Tibial artery (tissue), 4 donors: Measurements from ENCODE around the gene CD151.

ENCODE experiments used
- DNase-seq, 2 donors: peaks; one replicate each; pipeline ENCODE4 v3.0.0-alpha.2; 2019
- H3K27ac ChIP-seq, 2 donors: fragments of 200-600 bp; sonication (generic) in 1 of 2; 1 replicate in 1 of 2; 2 replicates in 1 of 2; pipeline ENCODE4 v1.5.1; 2018 to 2019; ENCODE audit warnings: mild to moderate bottlenecking in 1 of 2
- H3K27me3 ChIP-seq, 2 donors: fragments of 200-600 bp; sonication (generic) in 1 of 2; one replicate each; pipeline versions ENCODE4 v1.5.1 to v1.6.0; 2016 to 2019
- H3K36me3 ChIP-seq, 3 donors: fragments of 200-600 bp; sonication (generic) in 2 of 3; one replicate each; pipeline ENCODE4 v1.5.1; 2016 to 2019; ENCODE audit warnings: mild to moderate bottlenecking in 2 of 3
- H3K4me1 ChIP-seq, 4 donors: fragments of 200-600 bp; sonication (generic) in 2 of 4; 1 replicate in 3 of 4; 2 replicates in 1 of 4; pipeline ENCODE4 v1.5.1; 2016 to 2019
- H3K4me3 ChIP-seq, 2 donors: fragments of 200-600 bp; sonication (generic) in 1 of 2; 1 replicate in 1 of 2; 2 replicates in 1 of 2; pipeline ENCODE4 v1.5.1; 2018 to 2019; ENCODE audit warnings: mild to moderate bottlenecking in 2 of 2
- H3K9me3 ChIP-seq, 3 donors: fragments of 200-600 bp; sonication (generic) in 1 of 3; one replicate each; pipeline ENCODE4 v1.5.1; 2016 to 2019
- intact Hi-C: fragments of 100-400 bp; cut with DNase I; formaldehyde crosslinking; loops from one replicate; pipeline ENCODE4 v1.15.0; 2023; ENCODE audit warnings: low total_unique reads
- TF ChIP-seq, protein P1 (sequence below), 2 experiments: fragments of 200-600 bp in 1 of 2; fragments of 450-650 bp in 1 of 2; IDR thresholded peaks; one replicate each; pipeline ENCODE4 v1.5.1; 2017 to 2019; ENCODE audit warnings: antibody characterized with exemption in 2 of 2, mild to moderate bottlenecking in 1 of 2, moderate library complexity in 1 of 2

The CD151 gene

DNA sequence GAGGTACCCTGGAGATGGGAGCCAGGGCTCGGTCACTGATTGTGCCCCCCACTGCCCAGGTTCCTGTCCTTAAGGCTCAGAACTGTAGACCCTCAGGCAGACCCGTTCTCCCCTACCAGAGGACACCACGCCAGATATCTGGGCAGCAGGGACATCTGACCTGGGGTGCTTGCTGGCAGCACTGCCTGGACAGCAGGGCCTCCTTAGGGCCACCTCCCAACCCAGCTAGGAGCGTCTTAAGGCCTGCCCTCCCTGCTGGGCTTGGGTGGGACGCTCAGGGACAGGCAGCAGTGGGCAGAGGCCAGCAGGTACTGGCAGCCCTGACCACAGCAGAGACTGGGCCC lies 6.5 kb downstream of the CD151 start:
- Histone ChIP-seq H3K27ac (peak overlapping the region in 1 of 2 donors; percentile 88), H3K4me3 (no peak overlapping the region), H3K4me1 (peaks cover 0 to 82% (median 60%) of the 10 kb centered on the region in 4 donors), H3K9me3 (no peaks in the 10 kb centered on the region), H3K27me3 (no peaks in the 10 kb centered on the region), H3K36me3 (peaks cover 39 to 53% (median 52%) of the 10 kb centered on the region in 3 donors)
- TF ChIP-seq, protein P1, sequence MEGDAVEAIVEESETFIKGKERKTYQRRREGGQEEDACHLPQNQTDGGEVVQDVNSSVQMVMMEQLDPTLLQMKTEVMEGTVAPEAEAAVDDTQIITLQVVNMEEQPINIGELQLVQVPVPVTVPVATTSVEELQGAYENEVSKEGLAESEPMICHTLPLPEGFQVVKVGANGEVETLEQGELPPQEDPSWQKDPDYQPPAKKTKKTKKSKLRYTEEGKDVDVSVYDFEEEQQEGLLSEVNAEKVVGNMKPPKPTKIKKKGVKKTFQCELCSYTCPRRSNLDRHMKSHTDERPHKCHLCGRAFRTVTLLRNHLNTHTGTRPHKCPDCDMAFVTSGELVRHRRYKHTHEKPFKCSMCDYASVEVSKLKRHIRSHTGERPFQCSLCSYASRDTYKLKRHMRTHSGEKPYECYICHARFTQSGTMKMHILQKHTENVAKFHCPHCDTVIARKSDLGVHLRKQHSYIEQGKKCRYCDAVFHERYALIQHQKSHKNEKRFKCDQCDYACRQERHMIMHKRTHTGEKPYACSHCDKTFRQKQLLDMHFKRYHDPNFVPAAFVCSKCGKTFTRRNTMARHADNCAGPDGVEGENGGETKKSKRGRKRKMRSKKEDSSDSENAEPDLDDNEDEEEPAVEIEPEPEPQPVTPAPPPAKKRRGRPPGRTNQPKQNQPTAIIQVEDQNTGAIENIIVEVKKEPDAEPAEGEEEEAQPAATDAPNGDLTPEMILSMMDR (IDR thresholded peaks at IDR 0.05) = no peak
- DNase-seq = no peak
- intact Hi-C loops = no loop called here

DNA sequence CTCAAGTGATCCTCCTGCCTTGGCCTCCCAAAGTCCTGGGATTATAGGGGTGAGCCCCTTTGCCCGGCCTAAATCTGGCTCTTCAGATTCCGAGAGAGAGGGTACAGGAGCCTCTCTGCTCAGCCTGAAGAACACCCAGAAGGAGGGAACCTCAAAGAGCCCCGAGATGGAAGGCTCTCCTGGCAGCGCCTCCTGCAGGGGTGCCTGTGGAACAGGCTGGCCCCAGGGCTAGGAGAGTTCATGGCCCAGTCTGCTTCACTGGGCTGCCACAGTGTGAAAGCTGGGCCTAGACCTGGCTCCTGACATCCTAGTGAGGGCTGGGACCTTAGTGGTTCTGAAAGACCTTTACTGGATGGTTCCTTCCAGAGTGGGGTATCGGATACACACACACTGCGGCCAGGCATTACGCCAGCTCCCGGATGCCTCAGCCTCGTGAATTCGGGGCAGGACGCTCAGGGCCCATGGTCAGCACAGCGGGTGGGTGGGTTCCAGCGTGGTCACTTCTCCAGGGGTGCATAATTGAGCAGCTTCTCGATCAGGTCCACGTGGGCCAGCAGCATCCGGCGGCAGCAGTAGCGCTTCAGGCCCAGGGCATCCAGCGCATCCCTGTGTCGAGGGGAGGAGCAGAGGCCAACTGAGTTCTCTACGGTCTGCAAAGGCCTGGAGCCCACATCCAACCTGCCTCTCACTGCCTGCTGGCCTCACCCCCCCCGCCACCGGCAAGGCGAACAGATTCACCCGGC lies 7.3 kb downstream of the CD151 start:
- Histone ChIP-seq H3K27ac (peak overlapping the region in 1 of 2 donors; percentile 88), H3K4me3 (no peak overlapping the region)

DNA sequence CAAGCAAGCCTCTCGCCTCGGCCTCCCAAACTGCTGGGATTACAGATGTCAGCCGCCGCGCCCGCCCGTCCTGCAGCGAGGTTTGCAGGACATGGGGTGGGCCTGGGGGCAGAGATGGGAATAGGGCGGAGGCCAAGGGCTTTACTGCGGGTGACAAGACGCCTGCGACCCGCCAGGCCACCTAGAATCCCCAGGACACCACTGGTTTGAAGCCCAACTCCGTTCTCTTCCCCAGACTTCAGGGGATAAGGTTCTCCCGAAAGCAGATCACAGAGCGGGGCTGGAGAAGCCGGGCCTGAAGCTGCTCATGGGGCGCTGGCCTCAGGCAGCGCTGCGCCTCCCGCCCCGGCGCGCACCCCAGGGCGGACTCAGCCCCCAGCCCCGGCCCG lies 9.2 kb downstream of the CD151 start:
- intact Hi-C loops = loop anchor here (5.0 kb wide), 1 partner anchor 35 kb away; the partner anchor contains the start of genes PIDD1 and RPLP2
- DNase-seq = no peak

More for the DNA sequence above, 7.3 kb downstream of the CD151 start:
- intact Hi-C loops = loop anchor here (5.0 kb wide), 1 partner anchor 33 kb away; the partner anchor contains the start of genes PIDD1 and RPLP2
- Histone ChIP-seq H3K36me3 (peaks cover 39 to 53% (median 52%) of the 10 kb centered on the region in 3 donors), H3K27me3 (no peaks in the 10 kb centered on the region), H3K9me3 (no peaks in the 10 kb centered on the region), H3K4me1 (peaks cover under 1 to 82% (median 60%) of the 10 kb centered on the region in 4 donors)
- DNase-seq = no peak
- TF ChIP-seq, protein P1 (IDR thresholded peaks at IDR 0.05) = no peak

DNA sequence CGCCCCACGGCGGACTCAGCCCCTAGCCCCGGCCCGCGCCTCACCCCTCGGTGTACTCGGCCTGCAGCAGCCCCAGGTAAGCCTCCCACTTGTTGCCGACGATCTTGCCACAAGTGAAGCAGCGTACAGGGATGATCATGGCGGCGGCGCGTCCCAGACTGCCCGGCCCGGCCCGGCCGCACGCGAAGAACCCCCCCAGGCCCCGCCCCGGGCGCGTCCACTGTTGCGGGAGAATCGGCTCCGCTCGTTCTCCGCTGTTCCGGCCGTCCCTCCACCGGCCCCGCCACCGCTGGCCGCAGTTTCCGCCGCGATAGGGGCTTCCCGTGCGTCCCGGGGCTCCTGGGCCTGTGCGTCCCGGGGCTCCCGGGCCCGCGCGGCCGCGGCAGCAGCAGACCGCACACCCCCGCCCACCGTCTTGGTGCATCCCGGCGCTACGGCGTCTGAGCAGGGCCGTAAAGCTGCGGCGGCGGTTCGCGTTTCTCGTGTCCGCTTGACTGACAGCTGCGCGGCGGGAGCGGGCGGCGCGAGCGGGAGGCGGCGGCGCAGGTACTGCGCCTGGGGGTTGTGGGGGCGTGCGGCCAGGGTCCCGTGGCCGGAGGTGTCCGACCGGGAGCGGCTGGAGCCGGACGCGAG lies 9.7 kb downstream of the CD151 start, which contains the start of the genes POLR2L and TSPAN4:
Gene POLR2L, minus strand, starts transcription at position 160 of the 633 bp plus-strand sequence. Its CDS starts 21 bp downstream, at position 139.
Gene TSPAN4, plus strand, starts transcription at position 483 of the 633 bp plus-strand sequence. CDS start 7,453 bp downstream, outside the sequence.
- intact Hi-C loops = loop anchor here (5.0 kb wide), 1 partner anchor 35 kb away; the partner anchor contains the start of genes PIDD1 and RPLP2
- H3K4me1 ChIP-seq = peaks cover 4 to 77% (median 61%) of the 10 kb centered on the region in 4 donors

More for the DNA sequence above, 9.2 kb downstream of the CD151 start:
- Histone ChIP-seq H3K36me3 (peaks cover 28 to 40% (median 39%) of the 10 kb centered on the region in 3 donors), H3K4me1 (peaks cover 4 to 82% (median 63%) of the 10 kb centered on the region in 4 donors), H3K27me3 (peaks cover 0 to under 1% of the 10 kb centered on the region in 2 donors), H3K27ac (peak overlapping the region; percentile 88 to 95), H3K9me3 (no peaks in the 10 kb centered on the region), H3K4me3 (peak overlapping the region; percentile 98)
- TF ChIP-seq, protein P1 (IDR thresholded peaks at IDR 0.05) = no peak

More for the DNA sequence above, 9.7 kb downstream of the CD151 start, which contains the start of the genes POLR2L and TSPAN4:
- DNase-seq = peak; percentile 84 to 93
- Histone ChIP-seq H3K9me3 (no peaks in the 10 kb centered on the region), H3K27me3 (peaks cover 0 to 4% of the 10 kb centered on the region in 2 donors), H3K27ac (peak within 1 kb of the TSS; percentile 88 to 95), H3K4me3 (peak within 1 kb of the TSS; percentile 98), H3K36me3 (peaks cover 23 to 35% (median 34%) of the 10 kb centered on the region in 3 donors)
- TF ChIP-seq, protein P1 (IDR thresholded peaks at IDR 0.05) = peak in 1 of 2 experiments; percentile 18
